Measurements from ENCODE around the gene BST2. TPM values are rescaled to one million over a fixed set of nuclear protein-coding genes. Genes with fewer than 3 reads are reported as not detected.

The BST2 gene
- total and polyA plus RNA-seq, 9 of the 15 experiments (the other 6 are each of a cell fraction or from before 2014, with no cell fraction given) = 11.2 to 232 (median 151) TPM

DNA sequence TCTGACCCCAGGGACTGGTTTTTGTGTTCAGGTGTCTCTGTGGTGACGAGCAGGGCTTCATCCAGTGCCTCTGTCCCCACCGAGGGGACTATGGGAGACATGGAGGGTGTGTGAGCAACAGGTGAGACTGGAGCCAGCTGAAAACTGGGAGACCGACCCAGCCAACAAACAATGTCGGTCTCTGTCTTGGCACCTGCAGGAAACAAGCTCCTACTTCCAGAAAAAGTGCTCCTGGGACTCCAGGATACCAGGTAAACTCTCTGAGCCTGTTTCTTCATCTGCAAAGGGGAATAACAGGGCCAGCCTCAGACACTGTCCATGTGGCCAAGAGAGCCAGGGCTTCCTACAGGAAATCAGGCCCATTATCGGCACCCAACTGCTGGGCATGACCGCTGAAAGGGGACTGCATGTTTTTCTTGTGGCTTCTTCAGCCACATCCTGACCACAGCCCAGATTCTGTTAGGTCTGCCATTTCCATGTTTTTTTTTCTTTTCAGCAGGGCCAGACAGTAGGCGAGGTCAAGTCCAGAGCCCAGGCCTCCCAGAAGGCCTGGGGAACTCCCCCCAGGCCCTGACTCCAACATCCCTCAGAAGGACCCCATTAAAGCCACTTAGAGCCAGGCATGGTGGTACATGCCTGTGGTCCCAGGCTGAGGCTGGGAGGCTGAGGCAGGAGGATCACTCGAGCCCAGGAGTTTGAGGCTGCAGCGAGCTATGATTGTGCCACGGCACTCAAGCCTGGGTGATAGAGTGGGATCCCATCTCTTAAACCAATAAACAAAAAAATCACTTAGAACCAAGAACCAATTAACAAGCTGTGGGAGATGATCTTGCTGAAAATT lies 836 bp upstream of the BST2 start (continued):
- TF ChIP-seq, protein P1, sequence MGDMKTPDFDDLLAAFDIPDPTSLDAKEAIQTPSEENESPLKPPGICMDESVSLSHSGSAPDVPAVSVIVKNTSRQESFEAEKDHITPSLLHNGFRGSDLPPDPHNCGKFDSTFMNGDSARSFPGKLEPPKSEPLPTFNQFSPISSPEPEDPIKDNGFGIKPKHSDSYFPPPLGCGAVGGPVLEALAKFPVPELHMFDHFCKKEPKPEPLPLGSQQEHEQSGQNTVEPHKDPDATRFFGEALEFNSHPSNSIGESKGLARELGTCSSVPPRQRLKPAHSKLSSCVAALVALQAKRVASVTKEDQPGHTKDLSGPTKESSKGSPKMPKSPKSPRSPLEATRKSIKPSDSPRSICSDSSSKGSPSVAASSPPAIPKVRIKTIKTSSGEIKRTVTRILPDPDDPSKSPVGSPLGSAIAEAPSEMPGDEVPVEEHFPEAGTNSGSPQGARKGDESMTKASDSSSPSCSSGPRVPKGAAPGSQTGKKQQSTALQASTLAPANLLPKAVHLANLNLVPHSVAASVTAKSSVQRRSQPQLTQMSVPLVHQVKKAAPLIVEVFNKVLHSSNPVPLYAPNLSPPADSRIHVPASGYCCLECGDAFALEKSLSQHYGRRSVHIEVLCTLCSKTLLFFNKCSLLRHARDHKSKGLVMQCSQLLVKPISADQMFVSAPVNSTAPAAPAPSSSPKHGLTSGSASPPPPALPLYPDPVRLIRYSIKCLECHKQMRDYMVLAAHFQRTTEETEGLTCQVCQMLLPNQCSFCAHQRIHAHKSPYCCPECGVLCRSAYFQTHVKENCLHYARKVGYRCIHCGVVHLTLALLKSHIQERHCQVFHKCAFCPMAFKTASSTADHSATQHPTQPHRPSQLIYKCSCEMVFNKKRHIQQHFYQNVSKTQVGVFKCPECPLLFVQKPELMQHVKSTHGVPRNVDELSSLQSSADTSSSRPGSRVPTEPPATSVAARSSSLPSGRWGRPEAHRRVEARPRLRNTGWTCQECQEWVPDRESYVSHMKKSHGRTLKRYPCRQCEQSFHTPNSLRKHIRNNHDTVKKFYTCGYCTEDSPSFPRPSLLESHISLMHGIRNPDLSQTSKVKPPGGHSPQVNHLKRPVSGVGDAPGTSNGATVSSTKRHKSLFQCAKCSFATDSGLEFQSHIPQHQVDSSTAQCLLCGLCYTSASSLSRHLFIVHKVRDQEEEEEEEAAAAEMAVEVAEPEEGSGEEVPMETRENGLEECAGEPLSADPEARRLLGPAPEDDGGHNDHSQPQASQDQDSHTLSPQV (IDR thresholded peaks at IDR 0.05) = peak; percentile 69
- TF ChIP-seq ZNF444 (CRISPR knock-in tag; IDR thresholded peaks at IDR 0.05) (no peak), ZNF695 (CRISPR knock-in tag; IDR thresholded peaks at IDR 0.05) (no peak), ARID1B (IDR thresholded peaks at IDR 0.05) (no peak), STAG1 (CRISPR knock-in tag; IDR thresholded peaks at IDR 0.05; ENCODE audit: borderline replicate concordance) (no peak), MAFK (IDR thresholded peaks at IDR 0.05; ENCODE audit: low read length) (no peak), SREBF1 (IDR thresholded peaks at IDR 0.05; ENCODE audit: borderline replicate concordance, low read depth, low read length) (no peak), NUFIP1 (IDR thresholded peaks at IDR 0.05; ENCODE audit: partially characterized antibody) (no peak), ARID2 (IDR thresholded peaks at IDR 0.05) (no peak), MIER1 (IDR thresholded peaks at IDR 0.05; ENCODE audit: low read depth) (no peak), BACH1 (tag; IDR thresholded peaks at IDR 0.05) (0 out of 2 replicates have a peak, but pooled peaks have one; percentile 1), ZNF23 (CRISPR knock-in tag; IDR thresholded peaks at IDR 0.05) (no peak), BCOR (IDR thresholded peaks at IDR 0.05) (no peak), EHMT2 (IDR thresholded peaks at IDR 0.05) (no peak)
- TF ChIP-seq, protein P2, sequence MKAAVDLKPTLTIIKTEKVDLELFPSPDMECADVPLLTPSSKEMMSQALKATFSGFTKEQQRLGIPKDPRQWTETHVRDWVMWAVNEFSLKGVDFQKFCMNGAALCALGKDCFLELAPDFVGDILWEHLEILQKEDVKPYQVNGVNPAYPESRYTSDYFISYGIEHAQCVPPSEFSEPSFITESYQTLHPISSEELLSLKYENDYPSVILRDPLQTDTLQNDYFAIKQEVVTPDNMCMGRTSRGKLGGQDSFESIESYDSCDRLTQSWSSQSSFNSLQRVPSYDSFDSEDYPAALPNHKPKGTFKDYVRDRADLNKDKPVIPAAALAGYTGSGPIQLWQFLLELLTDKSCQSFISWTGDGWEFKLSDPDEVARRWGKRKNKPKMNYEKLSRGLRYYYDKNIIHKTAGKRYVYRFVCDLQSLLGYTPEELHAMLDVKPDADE (conservative IDR thresholded peaks at IDR 0.05; ENCODE audit: control insufficient read depth, low read depth, low read length) = no peak; the same call in 1 of the 2 replicates
- TF ChIP-seq, protein P3, sequence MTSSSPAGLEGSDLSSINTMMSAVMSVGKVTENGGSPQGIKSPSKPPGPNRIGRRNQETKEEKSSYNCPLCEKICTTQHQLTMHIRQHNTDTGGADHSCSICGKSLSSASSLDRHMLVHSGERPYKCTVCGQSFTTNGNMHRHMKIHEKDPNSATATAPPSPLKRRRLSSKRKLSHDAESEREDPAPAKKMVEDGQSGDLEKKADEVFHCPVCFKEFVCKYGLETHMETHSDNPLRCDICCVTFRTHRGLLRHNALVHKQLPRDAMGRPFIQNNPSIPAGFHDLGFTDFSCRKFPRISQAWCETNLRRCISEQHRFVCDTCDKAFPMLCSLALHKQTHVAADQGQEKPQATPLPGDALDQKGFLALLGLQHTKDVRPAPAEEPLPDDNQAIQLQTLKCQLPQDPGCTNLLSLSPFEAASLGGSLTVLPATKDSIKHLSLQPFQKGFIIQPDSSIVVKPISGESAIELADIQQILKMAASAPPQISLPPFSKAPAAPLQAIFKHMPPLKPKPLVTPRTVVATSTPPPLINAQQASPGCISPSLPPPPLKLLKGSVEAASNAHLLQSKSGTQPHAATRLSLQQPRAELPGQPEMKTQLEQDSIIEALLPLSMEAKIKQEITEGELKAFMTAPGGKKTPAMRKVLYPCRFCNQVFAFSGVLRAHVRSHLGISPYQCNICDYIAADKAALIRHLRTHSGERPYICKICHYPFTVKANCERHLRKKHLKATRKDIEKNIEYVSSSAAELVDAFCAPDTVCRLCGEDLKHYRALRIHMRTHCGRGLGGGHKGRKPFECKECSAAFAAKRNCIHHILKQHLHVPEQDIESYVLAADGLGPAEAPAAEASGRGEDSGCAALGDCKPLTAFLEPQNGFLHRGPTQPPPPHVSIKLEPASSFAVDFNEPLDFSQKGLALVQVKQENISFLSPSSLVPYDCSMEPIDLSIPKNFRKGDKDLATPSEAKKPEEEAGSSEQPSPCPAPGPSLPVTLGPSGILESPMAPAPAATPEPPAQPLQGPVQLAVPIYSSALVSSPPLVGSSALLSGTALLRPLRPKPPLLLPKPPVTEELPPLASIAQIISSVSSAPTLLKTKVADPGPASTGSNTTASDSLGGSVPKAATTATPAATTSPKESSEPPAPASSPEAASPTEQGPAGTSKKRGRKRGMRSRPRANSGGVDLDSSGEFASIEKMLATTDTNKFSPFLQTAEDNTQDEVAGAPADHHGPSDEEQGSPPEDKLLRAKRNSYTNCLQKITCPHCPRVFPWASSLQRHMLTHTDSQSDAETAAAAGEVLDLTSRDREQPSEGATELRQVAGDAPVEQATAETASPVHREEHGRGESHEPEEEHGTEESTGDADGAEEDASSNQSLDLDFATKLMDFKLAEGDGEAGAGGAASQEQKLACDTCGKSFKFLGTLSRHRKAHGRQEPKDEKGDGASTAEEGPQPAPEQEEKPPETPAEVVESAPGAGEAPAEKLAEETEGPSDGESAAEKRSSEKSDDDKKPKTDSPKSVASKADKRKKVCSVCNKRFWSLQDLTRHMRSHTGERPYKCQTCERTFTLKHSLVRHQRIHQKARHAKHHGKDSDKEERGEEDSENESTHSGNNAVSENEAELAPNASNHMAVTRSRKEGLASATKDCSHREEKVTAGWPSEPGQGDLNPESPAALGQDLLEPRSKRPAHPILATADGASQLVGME (CRISPR knock-in tag; IDR thresholded peaks at IDR 0.05) = no peak
